Endothelial cell of umbilical vein (primary cell): Measurements from ENCODE around the gene HNRNPM.

ENCODE experiments used
- FOS ChIP-seq: IDR thresholded peaks from 2 replicates; pipeline ENCODE4 v1.6.1; 2011; ENCODE audit warnings: mild to moderate bottlenecking, low read length, moderate library complexity, borderline replicate concordance; ENCODE audit not compliant: insufficient read depth
- JUN ChIP-seq: IDR thresholded peaks from 2 replicates; pipeline ENCODE4 v1.6.1; 2011; ENCODE audit warnings: borderline replicate concordance, low read depth; ENCODE audit not compliant: insufficient read length, insufficient read depth
- POLR2A ChIP-seq: IDR thresholded peaks from 2 replicates; pipeline ENCODE4 v1.6.1; 2012; ENCODE audit warnings: low read depth, mild to moderate bottlenecking, control low read depth, low read length

- no peak for TF ChIP-seq POLR2A
- no peak for TF ChIP-seq JUN
- no peak for TF ChIP-seq FOS
Measured at GRCh38 chr19:8531470-8531869, 86.7 kb downstream of the HNRNPM start.
